HG03135 (cell line): ENCODE results near the gene CRABP2.

Experiments used
- ATAC-seq: cut with Tn5 transposase; IDR thresholded peaks from one replicate; pipeline ENCODE4 v1.9.1; 2021; ENCODE audit warnings: mild to moderate bottlenecking, moderate library complexity; ENCODE audit not compliant: unreplicated experiment

The CRABP2 gene

GRCh38 chr1:156711011-156711817 is 5.8 kb upstream of the CRABP2 start:
- no peak for ATAC-seq

- ATAC-seq, result no peak
These were observed 4.5 kb upstream of the CRABP2 start for GRCh38 chr1:156709757-156710489.

GRCh38 chr1:156709031-156709430 is 3.6 kb upstream of the CRABP2 start:
- ATAC-seq, result no peak

- no peak for ATAC-seq
These were observed 2.9 kb upstream of the CRABP2 start for GRCh38 chr1:156708218-156708661.

- ATAC-seq, result no peak
These were observed 2.2 kb upstream of the CRABP2 start for GRCh38 chr1:156707417-156708217.

- ATAC-seq, result no peak
These were observed 1.5 kb upstream of the CRABP2 start for GRCh38 chr1:156706657-156707416.

- ATAC-seq, result no peak
These were observed 704 bp upstream of the CRABP2 start for GRCh38 chr1:156705918-156706656.

GRCh38 chr1:156704930-156705320 is 458 bp downstream of the CRABP2 start:
- ATAC-seq, result no peak

GRCh38 chr1:156704166-156704711 is 1.1 kb downstream of the CRABP2 start:
- no peak for ATAC-seq

- ATAC-seq, result no peak
These were observed 1.6 kb downstream of the CRABP2 start for GRCh38 chr1:156703741-156704140.

- ATAC-seq, result no peak
These were observed 2.0 kb downstream of the CRABP2 start for GRCh38 chr1:156703336-156703735.

- no peak for ATAC-seq
These were observed 4.4 kb downstream of the CRABP2 start for GRCh38 chr1:156700736-156701531.

- no peak for ATAC-seq
These were observed 6.4 kb downstream of the CRABP2 start for GRCh38 chr1:156698995-156699394.

- no peak for ATAC-seq
These were observed 7.9 kb downstream of the CRABP2 start for GRCh38 chr1:156697481-156697880.

GRCh38 chr1:156696755-156697154 is 8.6 kb downstream of the CRABP2 start:
- ATAC-seq, result no peak

GRCh38 chr1:156694690-156694962 is 10.8 kb downstream of the CRABP2 start:
- ATAC-seq, result no peak

- ATAC-seq, result no peak
These were observed 11.3 kb downstream of the CRABP2 start for GRCh38 chr1:156693848-156694689.
